AG09319 (cell line): Measurements from ENCODE around the gene ADORA2B.

Experiments used
- DNase-seq: peaks from one replicate; pipeline ENCODE4 v3.0.0-alpha.2; 2010; ENCODE audit warnings: low read depth; ENCODE audit errors: extremely low read depth
- CTCF ChIP-seq: IDR thresholded peaks from 2 replicates; pipeline ENCODE4 v1.5.1; 2011; ENCODE audit warnings: low read depth, mild to moderate bottlenecking, inconsistent platforms, low read length, moderate library complexity

Gene ADORA2B

GRCh38 chr17:15998031-15998562 lies 53.2 kb downstream of the ADORA2B start:
- TF ChIP-seq CTCF, result no peak
- no peak for DNase-seq

- DNase-seq, result peak; percentile 78
- TF ChIP-seq CTCF, result no peak
Observed at GRCh38 chr17:15999141-15999973, 54.4 kb downstream of the ADORA2B start, which contains the start of the genes TTC19 and ZSWIM7. Gene TTC19 (plus strand): TSS chr17:15999824. CDS start chr17:15999849, 25 bp downstream. Gene ZSWIM7 (minus strand): TSS chr17:15999704. CDS start chr17:15999594, 110 bp downstream.

- no peak for TF ChIP-seq CTCF
- no peak for DNase-seq
Observed at GRCh38 chr17:15999974-16000827, 55.3 kb downstream of the ADORA2B start.

- no peak for DNase-seq
- TF ChIP-seq CTCF, result no peak
Observed at GRCh38 chr17:16001226-16001897, 56.4 kb downstream of the ADORA2B start.

- TF ChIP-seq CTCF, result no peak
- no peak for DNase-seq
Observed at GRCh38 chr17:16002708-16003260, 57.9 kb downstream of the ADORA2B start.

- no peak for TF ChIP-seq CTCF
- no peak for DNase-seq
Observed at GRCh38 chr17:16003841-16004240, 58.9 kb downstream of the ADORA2B start.
